Activated naive CD4-positive, alpha-beta T cell treated with Interleukin-2 at 50 U/mL for 16 hours (primary cell): ENCODE measurements around the gene FBXO7.

Experiments used
- DNase-seq: peaks from one replicate; pipeline ENCODE4 v3.0.0-alpha.2; 2020

The FBXO7 gene

DNA sequence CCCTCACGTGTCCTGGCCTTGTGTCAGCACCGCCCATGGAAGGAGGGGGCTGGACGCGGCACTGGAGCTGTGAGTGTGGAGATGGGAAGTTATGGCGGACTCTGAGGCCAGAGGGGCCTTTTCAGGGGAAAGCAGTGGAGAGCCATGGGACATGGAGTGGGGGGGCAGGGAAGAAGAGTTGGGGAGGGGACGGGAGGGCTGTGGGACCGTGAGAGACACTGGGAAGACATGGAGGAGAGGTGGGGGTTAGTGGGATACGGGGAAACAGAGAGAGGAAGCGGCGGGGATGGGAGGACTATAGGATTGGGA lies 58.2 kb downstream of the FBXO7 start:
- DNase-seq, result no peak

DNA sequence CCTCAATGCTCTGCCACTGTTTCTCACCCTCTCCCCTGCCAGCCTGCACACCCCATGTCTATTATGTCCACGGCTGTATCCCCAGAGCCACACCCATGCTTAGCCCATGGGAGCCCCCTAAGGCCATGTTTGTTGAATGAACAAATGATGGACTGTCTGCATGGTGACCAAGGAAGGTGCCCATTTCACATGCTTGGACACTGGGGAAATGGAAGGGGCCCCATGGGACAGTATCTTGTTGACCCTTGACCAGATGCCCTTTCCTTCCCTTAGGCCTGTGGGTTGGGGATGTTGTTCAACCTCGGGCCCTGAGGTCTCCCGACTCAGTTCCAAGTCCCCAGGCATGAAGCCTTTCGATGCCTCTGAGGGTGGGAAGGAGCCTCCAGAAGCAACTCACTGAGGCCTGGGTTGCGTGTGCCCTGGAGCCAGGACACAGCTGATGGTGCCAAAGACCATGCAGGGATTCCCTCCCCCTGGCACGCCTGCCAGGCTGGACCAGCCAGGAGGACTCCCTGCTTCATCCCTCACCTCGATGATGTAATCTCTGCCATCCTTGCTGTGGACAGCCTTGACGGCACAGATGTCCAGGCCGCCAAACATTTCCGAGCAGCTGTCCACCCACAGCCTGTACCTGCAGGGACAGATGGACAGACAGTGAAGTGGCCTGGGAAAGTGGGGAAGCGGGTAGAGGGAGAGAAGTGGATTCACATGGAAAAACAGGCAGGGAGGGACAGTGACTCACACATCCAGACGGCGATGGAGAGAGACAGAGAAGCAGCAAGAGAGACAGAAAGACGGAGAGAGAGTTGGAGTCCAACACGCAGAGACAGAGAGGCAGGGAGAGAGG lies 58.9 kb downstream of the FBXO7 start:
- no peak for DNase-seq

DNA sequence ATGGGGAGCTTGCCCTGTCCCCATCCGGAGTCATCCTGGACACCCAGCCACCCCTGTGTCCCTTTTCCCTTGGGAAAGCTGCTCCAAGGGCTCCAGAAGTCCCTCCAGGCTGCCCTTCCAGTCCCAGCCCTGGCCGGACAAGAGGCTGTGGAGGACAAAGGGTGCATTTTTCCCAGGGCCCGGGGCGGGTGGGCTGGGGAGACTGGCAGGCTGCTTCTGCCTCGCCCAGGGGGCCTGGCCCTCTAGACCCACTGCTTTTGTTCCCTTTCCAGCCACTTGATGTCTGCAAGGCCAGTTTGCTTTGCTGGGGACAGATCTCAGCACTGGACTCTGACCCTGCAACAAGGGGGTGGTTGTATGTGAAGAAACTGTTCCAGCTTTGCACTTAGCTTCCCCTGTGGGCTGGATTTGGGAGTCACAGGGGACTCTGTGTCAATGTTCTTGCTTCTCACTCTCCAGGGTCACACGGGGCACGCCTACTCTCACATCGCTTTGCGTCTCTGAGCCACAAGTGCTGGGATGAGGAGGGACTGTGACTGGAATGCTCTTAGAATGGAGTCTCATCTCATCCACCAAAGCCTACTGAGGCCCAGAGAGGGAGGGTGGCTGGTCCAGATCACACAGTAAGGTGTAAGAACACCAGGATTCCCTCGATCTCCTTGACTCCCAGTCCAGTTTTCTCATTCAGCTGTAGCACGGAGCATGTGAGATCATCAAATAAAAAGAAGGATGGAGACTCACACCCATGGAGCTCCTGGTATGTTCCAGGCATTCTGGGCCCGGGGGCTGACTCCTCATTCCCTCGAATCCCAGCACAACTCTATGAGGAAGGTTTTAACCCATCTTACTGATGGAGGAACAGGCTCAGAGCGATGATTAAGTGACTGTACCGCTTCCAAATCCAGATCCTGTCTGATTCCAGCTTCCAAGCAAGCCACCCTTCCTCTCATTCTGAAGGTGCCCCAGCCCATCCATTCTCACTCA lies 59.9 kb downstream of the FBXO7 start:
- no peak for DNase-seq

DNA sequence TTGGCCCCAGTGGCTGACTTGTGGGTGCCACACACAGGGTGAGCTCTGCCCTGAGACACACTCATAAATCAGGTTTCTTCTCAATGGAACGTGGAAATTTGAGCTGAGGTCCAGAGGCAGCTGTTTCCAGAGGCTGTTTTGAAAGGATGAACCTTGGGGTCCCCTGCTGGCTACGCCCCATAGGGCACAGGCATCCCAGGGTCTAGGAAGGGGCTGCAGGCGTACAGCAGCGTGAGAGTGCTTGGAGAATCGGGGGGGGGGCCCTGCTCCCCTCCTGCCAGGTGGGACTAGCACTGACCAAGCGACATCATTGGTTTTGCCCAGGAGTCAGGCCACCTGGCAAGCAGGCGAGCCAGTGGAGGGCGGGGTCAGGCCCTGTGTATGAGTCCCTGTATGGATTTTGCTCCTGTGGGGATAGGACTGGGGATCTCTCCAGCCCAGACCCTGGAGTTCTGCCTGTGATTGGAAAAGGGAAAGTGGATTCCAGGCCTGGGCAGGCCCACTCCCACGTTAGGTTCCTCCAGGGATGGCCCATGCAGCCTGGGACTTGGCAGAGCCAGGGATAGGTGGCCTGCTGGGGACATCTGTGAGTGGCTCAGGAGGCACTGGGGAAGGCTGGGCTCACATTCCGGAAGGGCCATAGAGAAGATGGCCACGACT lies 61.0 kb downstream of the FBXO7 start:
- no peak for DNase-seq

DNA sequence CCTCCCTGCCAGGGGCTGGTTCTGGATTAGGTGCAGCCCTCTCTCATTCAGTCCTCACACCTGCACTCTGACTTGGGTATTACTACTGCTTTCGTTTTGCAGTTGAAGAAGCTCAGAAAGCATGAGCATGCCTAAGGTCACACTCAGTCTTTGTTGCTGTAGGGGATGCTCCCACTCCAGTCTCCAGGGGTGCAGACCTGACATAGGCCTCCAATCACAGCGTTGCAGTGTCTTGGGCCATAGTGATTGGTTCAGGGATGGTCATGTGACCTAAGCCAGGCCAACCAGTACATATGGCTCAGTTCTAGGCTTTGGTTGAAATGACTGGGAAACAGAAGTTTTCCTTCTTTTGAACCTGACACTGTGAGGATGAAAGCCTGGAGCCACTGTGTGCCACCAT lies 61.7 kb downstream of the FBXO7 start:
- DNase-seq, result no peak

DNA sequence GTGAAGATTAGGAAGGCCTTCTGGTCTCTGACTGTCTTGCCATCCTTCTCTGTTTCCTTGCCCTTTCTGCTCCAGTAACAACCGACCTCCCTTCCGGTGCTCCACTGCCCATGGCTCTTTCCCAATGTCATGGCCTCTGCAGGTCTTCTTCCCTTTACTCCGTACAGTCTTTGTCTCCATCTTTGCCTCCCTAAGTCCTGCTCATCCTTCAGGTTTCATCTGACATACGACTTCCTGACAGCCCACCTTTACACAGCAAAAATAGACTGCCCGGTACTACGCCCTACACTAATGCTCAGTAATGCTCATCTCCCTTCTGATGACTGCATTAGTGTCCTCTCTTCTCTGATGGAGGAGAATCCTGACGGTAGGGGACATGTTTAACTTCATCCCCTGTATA lies 63.9 kb downstream of the FBXO7 start:
- no peak for DNase-seq

DNA sequence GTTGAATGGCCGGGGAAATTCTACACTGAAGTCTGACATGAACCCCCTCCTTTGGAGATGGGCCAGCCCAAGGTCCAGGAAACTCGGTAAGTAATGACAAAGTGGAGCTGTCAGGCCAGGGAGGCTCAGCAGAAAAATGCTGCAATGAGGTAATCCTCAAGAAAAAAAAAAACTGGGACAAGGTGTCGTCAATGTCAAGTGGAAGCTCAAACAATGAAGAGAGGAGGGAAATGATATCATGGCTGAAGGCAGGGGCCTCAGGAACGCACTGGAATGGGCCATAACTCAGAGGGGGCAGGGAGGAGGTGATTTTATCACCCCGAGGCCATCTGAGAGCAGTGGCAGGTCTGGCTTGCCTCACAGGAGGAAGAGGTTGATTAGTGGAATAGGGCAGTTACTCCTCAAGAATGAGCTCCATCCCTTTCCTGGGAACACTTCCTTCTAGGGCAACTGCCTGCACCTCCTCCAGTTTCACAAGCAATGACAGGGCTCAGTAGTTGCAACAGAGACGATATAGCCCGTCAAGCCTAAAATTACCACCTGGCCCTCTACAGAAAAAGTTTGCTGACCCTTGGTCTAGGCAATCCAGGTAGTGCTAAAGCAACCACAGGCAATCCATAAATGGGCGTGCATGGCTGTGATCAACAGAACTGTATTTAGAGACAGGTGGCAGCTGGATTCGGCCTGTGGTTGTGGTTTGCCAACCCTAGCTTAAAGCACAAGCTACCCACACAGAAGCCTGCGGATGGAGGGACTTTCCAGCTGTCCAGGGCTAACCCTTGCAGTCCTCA lies 65.2 kb downstream of the FBXO7 start:
- no peak for DNase-seq

DNA sequence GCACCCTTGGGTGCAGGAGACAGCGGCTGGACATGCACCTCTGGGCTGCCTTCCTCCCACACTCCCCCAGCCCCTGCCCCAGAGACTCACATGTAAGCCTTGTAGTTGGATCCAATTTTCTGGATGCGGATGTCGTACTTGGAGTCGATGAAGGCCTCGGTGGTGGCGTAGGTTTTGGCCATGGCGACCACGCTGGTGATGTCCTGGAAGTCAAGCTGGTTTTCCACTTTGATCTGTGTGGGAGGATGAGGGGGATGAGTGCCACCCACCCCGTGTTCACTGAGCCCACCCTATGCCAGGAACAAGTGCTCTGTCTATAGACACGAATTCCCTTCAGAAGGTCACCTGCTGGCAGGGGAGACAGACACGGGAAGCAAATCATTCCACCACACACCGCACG lies 66.9 kb downstream of the FBXO7 start:
- DNase-seq, result no peak

DNA sequence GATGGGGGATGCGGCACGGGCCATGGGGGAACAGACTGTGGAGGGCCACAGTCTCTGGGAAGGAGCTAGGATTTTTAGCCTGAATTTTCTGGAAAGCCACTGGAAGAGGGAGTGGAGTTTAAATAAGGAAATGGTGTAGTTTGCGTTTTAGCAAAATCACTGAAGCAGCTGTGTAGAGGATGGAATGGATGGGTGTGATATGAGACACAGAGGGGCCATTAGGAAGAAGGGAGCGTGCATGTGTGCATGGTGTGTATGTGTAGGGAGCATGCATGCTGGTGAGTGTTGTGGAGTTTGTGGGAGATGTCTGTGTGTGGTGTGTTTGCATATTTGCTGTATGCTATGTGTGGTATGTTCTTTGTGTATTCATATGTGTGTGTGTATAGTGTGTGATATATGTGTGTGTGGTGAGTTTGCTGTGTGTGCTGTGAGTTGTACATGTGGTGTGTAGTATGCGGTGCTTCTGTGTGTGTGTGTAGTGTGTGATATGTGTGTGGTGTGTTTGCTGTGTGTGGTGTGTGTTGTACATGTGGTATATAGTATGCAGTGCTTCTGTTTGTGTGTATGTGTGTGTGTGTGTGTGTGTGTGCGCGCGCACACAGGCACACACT lies 67.6 kb downstream of the FBXO7 start:
- no peak for DNase-seq

DNA sequence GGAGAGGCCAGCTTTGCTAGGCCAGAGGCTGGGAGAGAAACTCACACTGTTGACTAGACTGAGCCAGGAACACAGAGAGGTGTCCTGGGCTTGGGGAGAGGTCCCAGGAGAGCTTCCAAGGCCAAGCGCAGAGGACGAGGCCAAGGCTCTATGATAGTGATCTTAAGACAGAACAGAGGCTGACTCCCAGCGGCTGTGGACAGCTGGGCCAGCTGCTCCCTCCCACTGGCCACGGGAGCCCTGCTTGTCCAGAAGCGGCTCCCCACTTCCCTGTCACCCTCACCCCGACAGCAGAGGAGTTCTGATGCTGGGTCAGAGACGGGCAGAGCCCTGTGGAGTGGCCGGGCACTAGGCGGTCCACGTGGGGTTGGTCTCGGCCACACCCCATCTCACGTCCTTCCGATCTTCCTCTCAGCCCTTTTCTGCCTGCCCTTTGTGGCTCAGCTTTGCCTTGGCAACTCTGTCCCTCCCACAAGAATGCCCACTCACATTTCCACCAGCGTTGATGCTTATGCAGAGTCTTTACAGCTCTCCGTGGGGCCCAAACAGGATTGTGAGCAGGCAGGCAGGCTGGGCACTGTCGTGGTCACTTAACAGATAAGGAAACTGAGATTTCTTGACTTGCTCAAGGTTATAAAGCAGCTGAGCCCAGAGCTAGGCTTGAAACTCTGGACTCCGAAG lies 68.2 kb downstream of the FBXO7 start:
- DNase-seq, result no peak

DNA sequence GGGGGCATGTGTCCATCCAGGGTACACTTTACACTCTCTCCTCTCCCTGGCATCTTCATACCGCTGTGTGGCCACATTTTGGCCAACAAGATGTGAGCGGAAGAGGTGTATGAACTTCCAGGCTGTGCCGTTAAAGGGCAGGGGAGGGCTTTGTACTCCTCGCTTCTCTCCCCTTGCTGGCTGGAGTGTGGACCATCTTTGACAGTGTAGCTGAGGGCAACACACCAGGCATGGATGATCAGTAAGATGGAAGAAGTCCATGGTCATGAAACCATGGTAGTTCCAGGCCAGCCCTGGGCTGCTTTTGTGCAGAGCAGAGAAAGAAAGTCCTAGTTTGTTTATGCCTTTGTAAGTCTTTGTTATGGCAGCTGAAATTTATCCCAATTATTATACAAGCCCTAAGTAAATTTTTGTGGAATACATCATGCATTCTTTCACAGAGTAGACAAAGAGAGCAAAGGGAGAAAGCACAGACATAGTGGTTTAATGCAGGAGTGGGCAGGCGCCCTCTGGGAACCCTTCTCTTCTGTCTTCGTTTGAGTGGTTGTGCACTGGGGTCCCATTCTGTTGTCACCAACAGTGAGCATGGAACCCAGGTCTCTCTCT lies 70.4 kb downstream of the FBXO7 start:
- DNase-seq, result no peak

DNA sequence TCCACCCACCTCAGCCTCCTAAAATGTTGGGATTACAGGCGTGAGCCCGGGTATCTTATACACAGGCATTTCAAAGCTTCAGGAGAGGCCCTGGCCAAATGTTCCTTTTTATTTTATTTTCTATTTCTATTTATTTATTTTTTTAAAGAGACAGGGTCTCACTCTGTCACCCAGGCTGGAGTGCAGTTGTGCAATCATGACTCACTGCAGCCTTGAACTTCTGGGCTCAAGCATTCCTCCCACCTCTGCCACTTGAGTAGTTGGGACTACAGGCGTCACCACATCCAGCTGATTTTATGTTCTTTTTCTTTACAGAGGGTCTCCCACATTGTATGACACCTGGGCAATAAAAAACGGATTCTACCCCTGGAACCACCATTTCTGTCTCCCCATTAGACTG lies 71.2 kb downstream of the FBXO7 start:
- DNase-seq, result no peak

DNA sequence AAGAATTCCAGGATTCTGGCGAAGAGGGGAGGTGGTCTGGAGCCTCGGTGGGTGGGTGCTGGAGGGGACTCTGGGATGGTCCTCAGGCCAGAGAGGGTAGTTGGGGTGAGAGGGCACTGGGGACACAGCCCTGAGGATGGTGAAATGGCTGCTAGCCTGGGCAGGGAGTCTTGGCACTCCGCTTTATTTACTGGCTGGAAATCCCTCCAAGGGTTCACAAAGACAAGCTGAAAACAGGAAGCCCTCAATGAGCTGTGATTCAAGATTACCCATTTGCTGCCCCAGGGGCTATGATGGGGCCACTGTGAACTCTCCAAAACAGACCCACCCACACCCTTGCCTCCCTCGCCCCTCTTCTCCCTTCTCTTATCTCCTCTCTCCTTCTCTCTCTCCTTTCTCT lies 71.9 kb downstream of the FBXO7 start:
- DNase-seq, result no peak

DNA sequence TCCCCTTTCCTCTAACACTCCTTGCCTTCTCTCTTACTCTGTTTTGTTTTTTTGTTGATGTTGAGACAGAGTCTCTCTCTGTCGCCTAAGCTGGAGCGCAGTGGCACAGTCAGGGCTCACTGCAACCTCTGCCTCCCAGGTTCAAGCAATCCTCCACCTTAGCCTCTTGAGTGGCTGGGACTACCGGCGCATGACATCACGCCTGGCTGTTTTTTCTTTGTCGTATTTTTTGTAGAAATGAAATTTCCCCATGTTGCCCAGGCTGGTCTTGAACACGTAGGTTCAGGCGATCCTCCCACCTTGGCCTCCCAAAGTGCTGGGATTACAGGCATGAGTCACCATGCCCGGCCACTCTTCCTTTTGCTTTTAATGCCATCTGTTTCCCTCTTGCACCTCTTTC lies 72.3 kb downstream of the FBXO7 start:
- no peak for DNase-seq

DNA sequence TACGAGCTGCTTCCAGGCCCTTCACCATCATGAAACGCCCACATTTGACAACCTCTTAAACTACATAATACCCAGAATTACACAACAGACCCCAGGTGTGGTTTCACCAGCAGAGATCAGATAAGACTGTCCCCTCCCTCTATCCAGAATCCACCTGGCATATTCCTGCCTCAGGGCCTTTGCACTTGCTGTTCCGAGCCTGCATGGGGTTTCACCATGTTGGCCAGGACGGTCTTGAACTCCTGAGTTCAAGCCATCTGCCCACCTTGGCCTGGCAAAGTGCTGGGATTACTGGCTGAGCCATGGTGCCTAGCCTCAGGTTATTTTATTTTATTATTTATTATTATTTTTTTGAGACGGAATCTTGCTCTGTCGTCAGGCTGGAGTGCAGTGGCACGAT lies 73.4 kb downstream of the FBXO7 start:
- DNase-seq, result no peak
